Spinal cord (tissue), 10 donors: ENCODE data around the gene DTX3. TPM values are rescaled to one million over a fixed set of nuclear protein-coding genes. Genes with fewer than 3 reads are reported as not detected.
"Not testable (repeated sequence)": the region's sequence is repeated elsewhere in the genome, so short reads cannot be mapped to it uniquely, and the experiment has no call there.

Experiments used
- DNase-seq, 6 donors: peaks; one replicate each; pipeline versions ENCODE4 v3.0.0 to v3.0.0-alpha.2; 2013 to 2015; ENCODE audit warnings: low spot score in 6 of 6, low read depth in 4 of 6
- H3K27ac ChIP-seq: one replicate; pipeline ENCODE4 v1.5.1; 2013; ENCODE audit warnings: low read depth, low read length, control low read depth
- H3K27me3 ChIP-seq: one replicate; pipeline ENCODE4 v1.6.1; 2013; ENCODE audit warnings: low read length; ENCODE audit not compliant: control insufficient read depth, insufficient read depth
- H3K36me3 ChIP-seq: one replicate; pipeline ENCODE4 v1.6.1; 2013; ENCODE audit warnings: low read length; ENCODE audit not compliant: control insufficient read depth, insufficient read depth
- H3K4me1 ChIP-seq: one replicate; pipeline ENCODE4 v1.6.1; 2013; ENCODE audit warnings: low read length; ENCODE audit not compliant: control insufficient read depth, insufficient read depth
- H3K4me3 ChIP-seq: one replicate; pipeline ENCODE4 v1.5.1; 2013; ENCODE audit warnings: low read depth, low read length, control low read depth
- H3K9me3 ChIP-seq: one replicate; pipeline ENCODE4 v1.6.1; 2013; ENCODE audit warnings: low read length; ENCODE audit not compliant: control insufficient read depth, insufficient read depth
- WGBS: methylation state at CpG from one replicate; pipeline ENCODE4 v1.1.5; 2013; ENCODE audit warnings: missing lambda C conversion rate; ENCODE audit not compliant: insufficient coverage; 5-methylcytosine and 5-hydroxymethylcytosine counted together
- polyA plus RNA-seq, 2 donors: library from polyadenylated mRNA; unstranded; fragments of 120-200 nt; gene quantifications; one replicate each; pipeline ENCODE4 v1.2.1, GENCODE V29; 2013; ENCODE audit not compliant: insufficient read length in 2 of 2
- total RNA-seq, 2 donors: library from RNA; depleted of rRNA in 1 of 2; stranded (reverse); fragments of 120-200 nt in 1 of 2; fragments of >200 nt in 1 of 2; gene quantifications; one replicate each; pipeline versions ENCODE4 v1.2.3 to v1.2.4, GENCODE V29; 2013 to 2014
- donor health status: healthy.

The DTX3 gene
- total and polyA plus RNA-seq, 4 donors, result 36.2 to 162 (median 105) TPM

DNA sequence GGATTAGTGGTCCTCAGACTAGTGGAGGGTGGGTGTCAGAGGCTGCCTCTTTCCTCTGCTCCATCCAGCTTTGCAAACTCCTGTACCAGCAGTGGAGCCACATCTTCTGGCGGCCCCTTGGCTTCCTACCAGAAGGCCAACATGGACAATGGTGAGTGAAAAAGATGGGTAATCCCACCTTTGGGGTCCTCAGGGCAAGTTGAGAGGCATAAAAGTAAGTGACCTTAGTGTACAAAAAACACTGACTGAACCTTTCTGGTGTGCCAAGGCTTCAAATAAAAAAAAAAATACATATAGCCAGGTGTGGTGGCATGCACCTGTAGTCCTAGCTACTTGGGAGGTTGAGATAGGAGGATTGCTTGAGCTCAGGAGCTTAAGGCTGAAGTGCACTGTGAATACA lies 22.8 kb upstream of the DTX3 start:
- Histone ChIP-seq H3K27ac (no peak overlapping the region), H3K4me1 (no peaks in the 10 kb centered on the region), H3K9me3 (no peaks in the 10 kb centered on the region), H3K36me3 (peaks cover 54% of the 10 kb centered on the region), H3K4me3 (no peak overlapping the region), H3K27me3 (no peaks in the 10 kb centered on the region)
- no peak for DNase-seq
- WGBS, result no CpG with 5 or more reads among the region's 1 CpG

DNA sequence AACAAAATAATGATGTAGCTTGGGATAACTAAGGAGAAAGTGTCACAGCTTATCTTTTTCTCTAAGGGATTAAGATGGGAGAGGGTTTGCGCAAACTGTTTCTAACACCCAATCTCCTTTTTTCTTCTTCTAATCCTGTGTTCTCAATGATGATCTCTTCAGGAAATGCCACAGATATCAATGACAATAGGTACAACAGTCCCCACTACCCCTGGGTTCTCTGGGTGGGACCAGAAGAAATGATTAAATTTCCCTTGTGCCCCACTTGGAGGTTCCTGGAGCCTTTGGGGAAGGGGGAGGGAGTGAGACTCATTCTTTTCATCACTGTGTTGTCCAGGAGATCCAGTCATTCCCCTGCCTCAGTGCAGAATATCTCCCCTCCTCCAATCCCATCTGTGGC lies 22.2 kb upstream of the DTX3 start:
- H3K36me3 ChIP-seq, result peaks cover 47% of the 10 kb centered on the region
- H3K27ac ChIP-seq, result no peak overlapping the region
- H3K27me3 ChIP-seq, result no peaks in the 10 kb centered on the region
- no CpG with 5 or more reads among the region's 1 CpG for WGBS
- H3K4me3 ChIP-seq, result no peak overlapping the region
- DNase-seq, result no peak
- H3K4me1 ChIP-seq, result no peaks in the 10 kb centered on the region
- H3K9me3 ChIP-seq, result no peaks in the 10 kb centered on the region

DNA sequence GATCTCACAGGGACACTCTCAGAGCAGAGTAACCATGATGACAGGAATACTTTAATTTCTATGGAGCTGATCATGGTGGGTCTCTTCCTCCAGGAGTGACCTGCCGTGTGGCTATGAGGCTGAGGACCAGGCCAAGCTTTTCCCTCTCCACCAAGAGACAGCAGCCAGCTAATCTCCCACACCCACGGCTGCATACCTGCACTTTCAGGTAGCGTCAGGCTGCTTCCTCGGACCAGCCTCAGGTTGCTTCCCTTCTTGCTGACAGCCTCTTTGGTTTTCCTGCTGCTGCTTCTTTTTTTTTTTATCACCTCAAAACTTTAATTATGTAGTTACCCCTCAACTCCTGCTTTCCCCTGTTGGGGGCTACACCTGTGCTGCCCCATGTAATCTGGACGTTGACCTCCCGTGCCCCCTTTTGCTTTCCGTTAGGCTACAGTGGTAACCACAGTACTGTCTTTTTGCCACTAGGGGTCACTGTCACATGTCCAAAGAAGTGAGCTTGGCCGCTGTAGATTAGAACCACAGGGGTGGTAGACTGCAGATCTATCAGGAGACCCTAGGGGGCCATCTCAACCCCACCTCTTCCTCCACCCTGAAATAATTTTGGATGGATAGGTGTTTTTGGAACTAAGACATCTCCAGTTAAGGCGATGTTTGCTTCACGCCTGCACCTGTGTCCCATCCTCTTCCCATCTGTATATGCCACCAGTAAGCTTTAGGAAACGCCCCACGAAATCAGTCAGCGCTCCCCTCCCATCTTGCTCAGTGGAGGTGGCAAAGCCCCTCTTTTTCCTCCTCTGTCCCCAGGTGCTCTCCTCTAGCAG lies 21.4 kb upstream of the DTX3 start:
- 54% methylated on average over 11 of the region's 13 CpGs for WGBS
- H3K36me3 ChIP-seq, result peaks cover 40% of the 10 kb centered on the region
- no peaks in the 10 kb centered on the region for H3K27me3 ChIP-seq
- no peak overlapping the region for H3K4me3 ChIP-seq
- H3K4me1 ChIP-seq, result no peaks in the 10 kb centered on the region
- no peaks in the 10 kb centered on the region for H3K9me3 ChIP-seq
- peak in 4 of 6 donors; percentile 44 to 91 (median 72) for DNase-seq
- H3K27ac ChIP-seq, result no peak overlapping the region

DNA sequence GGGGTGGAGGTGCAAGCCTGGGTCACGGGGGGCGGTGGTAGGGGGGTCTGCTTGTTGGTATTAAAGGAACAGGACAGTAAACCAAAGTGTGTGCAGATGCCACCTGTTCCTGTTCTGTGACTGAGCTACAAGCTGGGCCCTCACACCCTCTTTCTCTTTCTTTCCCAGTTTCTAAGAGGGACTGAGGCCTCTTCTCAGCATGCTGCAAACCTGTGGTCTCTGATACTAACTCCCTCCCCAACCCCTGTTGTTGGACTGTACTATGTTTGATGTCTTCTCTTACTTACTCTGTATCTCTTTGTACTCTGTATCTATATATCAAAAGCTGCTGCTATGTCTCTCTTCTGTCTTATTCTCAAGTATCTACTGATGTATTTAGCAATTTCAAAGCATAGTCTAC lies 20.6 kb upstream of the DTX3 start:
- no CpG with 5 or more reads among the region's 2 CpGs for WGBS

DNA sequence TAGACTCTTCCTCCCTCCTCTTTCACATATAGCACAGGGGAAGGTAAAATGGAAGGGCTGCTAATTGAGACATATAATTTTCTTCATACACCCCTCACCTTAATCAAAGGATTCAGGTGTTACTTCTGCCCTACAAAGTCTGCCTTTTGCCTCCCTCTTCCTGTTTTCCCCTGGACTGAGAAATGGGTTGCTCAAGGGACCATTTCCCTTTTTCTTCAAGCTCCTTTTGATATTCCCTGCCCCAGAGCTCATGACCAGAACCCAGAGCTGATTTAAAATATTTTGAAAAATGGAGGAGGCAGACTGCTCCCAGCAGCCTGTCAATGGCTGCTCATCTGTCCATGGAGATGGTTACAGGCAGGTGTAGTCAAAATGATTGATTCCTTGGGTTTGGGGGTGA lies 19.9 kb upstream of the DTX3 start:
- Histone ChIP-seq H3K36me3 (peaks cover 32% of the 10 kb centered on the region), H3K4me3 (no peak overlapping the region), H3K27ac (no peak overlapping the region)

More for the DNA sequence above, 20.6 kb upstream of the DTX3 start:
- Histone ChIP-seq H3K4me3 (no peak overlapping the region), H3K4me1 (no peaks in the 10 kb centered on the region), H3K27me3 (no peaks in the 10 kb centered on the region), H3K27ac (no peak overlapping the region), H3K36me3 (peaks cover 34% of the 10 kb centered on the region), H3K9me3 (no peaks in the 10 kb centered on the region)
- DNase-seq, result no peak

DNA sequence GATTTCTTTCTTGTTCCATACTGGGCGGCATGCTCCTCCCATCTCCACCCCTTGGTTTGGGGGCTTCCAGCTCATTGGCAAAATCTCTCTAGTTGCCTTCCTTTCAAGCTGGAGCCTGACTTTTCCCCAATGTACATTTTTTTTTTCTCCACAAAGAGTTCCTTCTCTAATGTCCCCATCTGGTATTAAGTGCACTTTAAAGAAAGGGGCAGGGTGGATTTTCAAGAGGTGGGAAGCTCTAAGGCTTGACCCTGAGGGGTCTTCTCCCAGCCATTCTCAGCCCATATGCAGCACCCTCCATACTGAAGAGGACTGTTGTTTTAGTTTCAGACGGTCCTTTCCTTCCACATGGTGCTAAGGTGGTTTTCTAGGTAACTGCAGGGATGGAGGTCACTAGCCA lies 19.5 kb upstream of the DTX3 start:
- no peak overlapping the region for H3K4me3 ChIP-seq
- peaks cover 30% of the 10 kb centered on the region for H3K36me3 ChIP-seq
- no peak for DNase-seq
- H3K9me3 ChIP-seq, result no peaks in the 10 kb centered on the region
- no peaks in the 10 kb centered on the region for H3K27me3 ChIP-seq
- H3K27ac ChIP-seq, result no peak overlapping the region
- WGBS, result 100% methylated on average over 1 of the region's 2 CpGs
- no peaks in the 10 kb centered on the region for H3K4me1 ChIP-seq

More for the DNA sequence above, 19.9 kb upstream of the DTX3 start:
- no peak for DNase-seq
- H3K4me1 ChIP-seq, result no peaks in the 10 kb centered on the region
- no peaks in the 10 kb centered on the region for H3K9me3 ChIP-seq
- H3K27me3 ChIP-seq, result no peaks in the 10 kb centered on the region

DNA sequence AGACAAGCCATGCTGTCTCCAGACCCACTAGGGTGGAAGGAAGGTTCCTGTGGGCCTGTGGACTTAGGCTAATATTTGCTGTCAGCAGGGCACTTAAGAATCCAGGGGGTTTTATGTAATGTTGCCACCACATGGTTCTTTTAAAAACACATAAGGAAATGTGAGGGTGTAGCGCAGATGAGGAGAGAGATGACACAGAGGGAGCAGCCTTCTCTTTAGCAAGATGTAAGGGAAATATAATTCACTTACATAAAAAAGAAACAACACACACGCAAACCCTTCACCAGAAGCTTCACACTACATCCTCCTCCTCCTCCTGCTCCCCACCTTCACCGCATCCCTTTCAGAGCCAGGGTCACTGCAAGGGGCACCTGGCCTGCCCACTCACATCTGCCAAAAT lies 18.5 kb upstream of the DTX3 start:
- Histone ChIP-seq H3K27ac (no peak overlapping the region), H3K9me3 (no peaks in the 10 kb centered on the region), H3K4me3 (no peak overlapping the region), H3K36me3 (peaks cover 21% of the 10 kb centered on the region), H3K27me3 (no peaks in the 10 kb centered on the region), H3K4me1 (peaks cover 6% of the 10 kb centered on the region)
- 92% methylated on average over 2 of the region's 3 CpGs for WGBS
- no peak for DNase-seq

DNA sequence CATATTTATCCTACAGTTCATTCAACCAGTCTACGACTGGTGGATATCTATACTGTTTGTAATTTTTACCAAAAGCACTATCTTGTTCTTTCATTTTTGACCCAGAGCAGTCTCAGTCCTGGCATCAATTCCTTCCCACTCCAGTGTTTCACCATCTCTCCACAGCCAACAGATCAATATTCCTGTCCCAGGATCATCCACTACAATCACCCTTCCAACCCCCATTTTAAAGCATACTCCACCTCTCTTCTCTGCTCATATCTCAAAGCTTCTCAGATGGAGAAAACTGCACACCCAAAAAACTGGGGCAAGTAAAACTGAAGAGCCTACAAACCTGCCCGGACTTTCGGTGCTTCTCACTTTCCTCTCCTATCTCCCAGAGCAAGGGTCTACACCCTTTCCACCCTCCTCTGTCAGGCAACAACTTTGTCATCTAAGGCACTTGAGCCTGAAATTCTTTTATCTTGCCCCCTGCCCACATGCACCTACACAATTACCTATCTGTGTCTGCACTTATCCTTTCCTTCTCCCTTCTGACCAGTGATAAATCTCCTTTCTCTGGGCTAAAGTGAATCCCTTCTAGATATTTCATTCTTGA lies 17.7 kb upstream of the DTX3 start:
- Histone ChIP-seq H3K4me3 (no peak overlapping the region), H3K27ac (no peak overlapping the region), H3K36me3 (peaks cover 13% of the 10 kb centered on the region), H3K27me3 (no peaks in the 10 kb centered on the region), H3K9me3 (no peaks in the 10 kb centered on the region), H3K4me1 (peaks cover 13% of the 10 kb centered on the region)
- no peak for DNase-seq
- WGBS, result 85% methylated on average over 3 of the region's 3 CpGs

DNA sequence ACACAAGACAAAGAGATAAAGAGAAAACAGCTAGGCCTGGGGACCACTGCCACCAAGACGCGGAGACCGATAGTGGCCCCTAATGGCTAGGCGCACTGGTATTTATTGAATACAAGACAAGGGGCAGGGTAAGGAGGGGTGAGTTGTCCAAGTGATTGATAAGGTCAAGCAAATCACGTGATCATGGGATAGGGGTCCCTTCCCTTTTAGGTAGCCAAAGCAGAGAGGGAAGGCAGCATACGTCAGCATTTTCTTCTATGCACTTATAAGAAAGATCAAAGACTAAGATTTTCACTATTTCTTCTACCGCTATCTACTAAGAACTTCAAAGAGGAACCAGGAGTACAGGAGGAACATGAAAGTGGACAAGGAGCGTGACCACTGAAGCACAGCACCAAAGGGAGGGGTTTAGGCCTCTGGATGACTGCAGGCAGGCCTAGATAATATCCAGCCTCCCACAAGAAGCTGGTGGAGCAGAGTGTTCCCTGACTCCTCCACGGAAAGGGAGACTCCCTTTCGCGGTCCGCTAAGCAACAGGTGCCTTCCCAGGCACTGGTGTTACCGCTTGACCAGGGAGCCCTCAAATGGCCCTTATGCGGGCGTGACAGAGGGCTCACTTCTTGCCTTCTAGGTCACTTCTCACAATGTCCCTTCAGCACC lies 15.5 kb upstream of the DTX3 start:
- not testable (repeated sequence) for H3K27ac ChIP-seq
- 90% methylated on average over 10 of the region's 15 CpGs for WGBS

More for the DNA sequence above, 15.5 kb upstream of the DTX3 start:
- not testable (repeated sequence) for DNase-seq, H3K27me3 ChIP-seq, H3K9me3 ChIP-seq, H3K4me3 ChIP-seq, H3K36me3 ChIP-seq
- H3K4me1 ChIP-seq, result peaks cover 15% of the 10 kb centered on the region
